Measurements from ENCODE around the gene ZNF165.
"Not testable (repeated sequence)": the region's sequence is repeated elsewhere in the genome, so short reads cannot be mapped to it uniquely, and the experiment has no call there.

GRCh38 chr6:28102222-28102621 lies 21.9 kb downstream of the ZNF165 start:
- TF ChIP-seq CTCF, POLR2A (IDR thresholded peaks at IDR 0.05): not testable (repeated sequence)

Measured in breast epithelium (tissue), 3 donors.